Left kidney (tissue), 2 donors: Measurements from ENCODE around the gene PITPNC1. TPM values are rescaled to one million over a fixed set of nuclear protein-coding genes. Genes with fewer than 3 reads are reported as not detected.
"Not testable (repeated sequence)": the region's sequence is repeated elsewhere in the genome, so short reads cannot be mapped to it uniquely, and the experiment has no call there.

Experiments used
- DNase-seq: peaks from one replicate; pipeline ENCODE4 v3.0.0-alpha.2; 2013
- polyA plus RNA-seq: library from polyadenylated mRNA; unstranded; fragments of 120-200 nt; gene quantifications from one replicate; pipeline ENCODE4 v1.2.1, GENCODE V29; 2013; ENCODE audit not compliant: insufficient read length

PITPNC1 gene
- polyA plus RNA-seq, 1 donor = 22.3 TPM

GRCh38 chr17:67624886-67625656, 248.0 kb downstream of the PITPNC1 start:
- DNase-seq = no peak

- no peak for DNase-seq
These were observed 248.9 kb downstream of the PITPNC1 start for GRCh38 chr17:67625971-67626370.

- DNase-seq = no peak
These were observed 251.5 kb downstream of the PITPNC1 start for GRCh38 chr17:67628580-67629013.

- no peak for DNase-seq
These were observed 252.9 kb downstream of the PITPNC1 start for GRCh38 chr17:67629971-67630320.

GRCh38 chr17:67630836-67631235, 253.8 kb downstream of the PITPNC1 start:
- DNase-seq = not testable (repeated sequence)

GRCh38 chr17:67632141-67632540, 255.1 kb downstream of the PITPNC1 start:
- DNase-seq = no peak

- no peak for DNase-seq
These were observed 256.7 kb downstream of the PITPNC1 start for GRCh38 chr17:67633751-67634211.

- DNase-seq = no peak
These were observed 258.6 kb downstream of the PITPNC1 start for GRCh38 chr17:67635681-67636080.

GRCh38 chr17:67636312-67636711, 259.2 kb downstream of the PITPNC1 start:
- no peak for DNase-seq

GRCh38 chr17:67636834-67637520, 259.9 kb downstream of the PITPNC1 start:
- no peak for DNase-seq

- no peak for DNase-seq
These were observed 261.0 kb downstream of the PITPNC1 start for GRCh38 chr17:67637901-67638641.

GRCh38 chr17:67638871-67639270, 261.8 kb downstream of the PITPNC1 start:
- no peak for DNase-seq

GRCh38 chr17:67639555-67639954, 262.5 kb downstream of the PITPNC1 start:
- no peak for DNase-seq

GRCh38 chr17:67639979-67640378, 262.9 kb downstream of the PITPNC1 start:
- DNase-seq = no peak

GRCh38 chr17:67642488-67642887, 265.4 kb downstream of the PITPNC1 start:
- DNase-seq = no peak

GRCh38 chr17:67644061-67644460, 267.0 kb downstream of the PITPNC1 start:
- no peak for DNase-seq

GRCh38 chr17:67645195-67645594, 268.1 kb downstream of the PITPNC1 start:
- DNase-seq = not testable (repeated sequence)

GRCh38 chr17:67646472-67646871, 269.4 kb downstream of the PITPNC1 start:
- DNase-seq = no peak

GRCh38 chr17:67647482-67647881, 270.4 kb downstream of the PITPNC1 start:
- DNase-seq = no peak

- DNase-seq = no peak
These were observed 271.2 kb downstream of the PITPNC1 start for GRCh38 chr17:67648032-67648905.

GRCh38 chr17:67648906-67649295, 271.8 kb downstream of the PITPNC1 start:
- not testable (repeated sequence) for DNase-seq

GRCh38 chr17:67649891-67650290, 272.8 kb downstream of the PITPNC1 start:
- DNase-seq = no peak
